Tibial artery (tissue), 4 donors: ENCODE measurements around the gene PARP15.

ENCODE experiments used
- DNase-seq, 2 donors: peaks; one replicate each; pipeline ENCODE4 v3.0.0-alpha.2; 2019
- H3K27ac ChIP-seq, 2 donors: fragments of 200-600 bp; sonication (generic) in 1 of 2; 1 replicate in 1 of 2; 2 replicates in 1 of 2; pipeline ENCODE4 v1.5.1; 2018 to 2019; ENCODE audit warnings: mild to moderate bottlenecking in 1 of 2
- H3K27me3 ChIP-seq, 2 donors: fragments of 200-600 bp; sonication (generic) in 1 of 2; one replicate each; pipeline versions ENCODE4 v1.5.1 to v1.6.0; 2016 to 2019
- H3K36me3 ChIP-seq, 3 donors: fragments of 200-600 bp; sonication (generic) in 2 of 3; one replicate each; pipeline ENCODE4 v1.5.1; 2016 to 2019; ENCODE audit warnings: mild to moderate bottlenecking in 2 of 3
- H3K4me1 ChIP-seq, 4 donors: fragments of 200-600 bp; sonication (generic) in 2 of 4; 1 replicate in 3 of 4; 2 replicates in 1 of 4; pipeline ENCODE4 v1.5.1; 2016 to 2019
- H3K4me3 ChIP-seq, 2 donors: fragments of 200-600 bp; sonication (generic) in 1 of 2; 1 replicate in 1 of 2; 2 replicates in 1 of 2; pipeline ENCODE4 v1.5.1; 2018 to 2019; ENCODE audit warnings: mild to moderate bottlenecking in 2 of 2
- H3K9me3 ChIP-seq, 3 donors: fragments of 200-600 bp; sonication (generic) in 1 of 3; one replicate each; pipeline ENCODE4 v1.5.1; 2016 to 2019
- intact Hi-C: fragments of 100-400 bp; cut with DNase I; formaldehyde crosslinking; loops from one replicate; pipeline ENCODE4 v1.15.0; 2023; ENCODE audit warnings: low total_unique reads
- TF ChIP-seq, protein P1 (sequence below), 2 experiments: fragments of 200-600 bp in 1 of 2; fragments of 450-650 bp in 1 of 2; IDR thresholded peaks; one replicate each; pipeline ENCODE4 v1.5.1; 2017 to 2019; ENCODE audit warnings: antibody characterized with exemption in 2 of 2, mild to moderate bottlenecking in 1 of 2, moderate library complexity in 1 of 2

PARP15 gene

DNA sequence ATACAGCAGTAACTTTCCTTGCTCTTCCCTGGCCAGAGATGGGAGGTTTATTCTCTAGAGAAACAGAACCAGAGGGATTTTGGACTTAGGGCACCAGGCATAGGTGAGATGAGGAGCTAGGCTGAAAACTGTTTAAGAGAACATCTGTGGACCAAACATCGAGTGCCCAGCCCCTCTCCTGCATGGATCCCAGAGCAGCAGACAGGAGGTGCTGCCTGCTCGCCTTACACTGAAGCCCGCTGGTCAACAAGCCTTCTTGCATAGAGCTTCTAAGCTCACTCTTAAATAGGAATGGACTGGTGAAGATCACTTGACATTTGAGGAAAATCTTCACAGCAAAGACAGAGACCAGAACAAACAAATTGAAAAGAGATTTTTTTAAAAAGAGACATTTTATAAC, 41.2 kb downstream of the PARP15 start:
- Histone ChIP-seq H3K36me3 (no peaks in the 10 kb centered on the region), H3K27ac (no peak overlapping the region), H3K27me3 (peaks cover 0 to 3% of the 10 kb centered on the region in 2 donors), H3K4me3 (no peak overlapping the region), H3K4me1 (no peaks in the 10 kb centered on the region), H3K9me3 (no peaks in the 10 kb centered on the region)
- TF ChIP-seq, protein P1, sequence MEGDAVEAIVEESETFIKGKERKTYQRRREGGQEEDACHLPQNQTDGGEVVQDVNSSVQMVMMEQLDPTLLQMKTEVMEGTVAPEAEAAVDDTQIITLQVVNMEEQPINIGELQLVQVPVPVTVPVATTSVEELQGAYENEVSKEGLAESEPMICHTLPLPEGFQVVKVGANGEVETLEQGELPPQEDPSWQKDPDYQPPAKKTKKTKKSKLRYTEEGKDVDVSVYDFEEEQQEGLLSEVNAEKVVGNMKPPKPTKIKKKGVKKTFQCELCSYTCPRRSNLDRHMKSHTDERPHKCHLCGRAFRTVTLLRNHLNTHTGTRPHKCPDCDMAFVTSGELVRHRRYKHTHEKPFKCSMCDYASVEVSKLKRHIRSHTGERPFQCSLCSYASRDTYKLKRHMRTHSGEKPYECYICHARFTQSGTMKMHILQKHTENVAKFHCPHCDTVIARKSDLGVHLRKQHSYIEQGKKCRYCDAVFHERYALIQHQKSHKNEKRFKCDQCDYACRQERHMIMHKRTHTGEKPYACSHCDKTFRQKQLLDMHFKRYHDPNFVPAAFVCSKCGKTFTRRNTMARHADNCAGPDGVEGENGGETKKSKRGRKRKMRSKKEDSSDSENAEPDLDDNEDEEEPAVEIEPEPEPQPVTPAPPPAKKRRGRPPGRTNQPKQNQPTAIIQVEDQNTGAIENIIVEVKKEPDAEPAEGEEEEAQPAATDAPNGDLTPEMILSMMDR (IDR thresholded peaks at IDR 0.05), result no peak
- no peak for DNase-seq
- intact Hi-C loops, result no loop called here

DNA sequence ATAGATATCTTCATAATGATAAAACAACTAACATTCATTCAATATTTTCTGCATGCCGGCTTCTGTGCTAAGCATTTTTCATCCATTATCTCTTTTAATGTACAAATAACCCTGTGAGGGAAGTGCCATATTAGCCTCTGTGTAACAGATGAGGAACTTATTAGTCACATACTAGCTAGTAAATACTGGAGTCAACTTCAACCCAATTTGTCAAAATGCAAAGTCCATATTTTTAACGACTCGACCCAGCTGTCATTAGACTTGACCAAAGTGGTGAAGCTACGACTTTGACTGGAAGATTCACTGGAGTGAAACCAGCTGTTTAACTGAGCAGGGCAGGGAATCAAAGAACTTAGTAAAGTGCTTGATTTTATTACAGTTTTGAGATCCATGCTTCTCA, 41.6 kb downstream of the PARP15 start:
- TF ChIP-seq, protein P1 (IDR thresholded peaks at IDR 0.05), result no peak
- H3K9me3 ChIP-seq, result no peaks in the 10 kb centered on the region
- H3K4me1 ChIP-seq, result no peaks in the 10 kb centered on the region
- DNase-seq, result no peak
- no peak overlapping the region for H3K27ac ChIP-seq
- peaks cover 0 to 3% of the 10 kb centered on the region in 2 donors for H3K27me3 ChIP-seq
- no peaks in the 10 kb centered on the region for H3K36me3 ChIP-seq
- no peak overlapping the region for H3K4me3 ChIP-seq
- intact Hi-C loops, result no loop called here

DNA sequence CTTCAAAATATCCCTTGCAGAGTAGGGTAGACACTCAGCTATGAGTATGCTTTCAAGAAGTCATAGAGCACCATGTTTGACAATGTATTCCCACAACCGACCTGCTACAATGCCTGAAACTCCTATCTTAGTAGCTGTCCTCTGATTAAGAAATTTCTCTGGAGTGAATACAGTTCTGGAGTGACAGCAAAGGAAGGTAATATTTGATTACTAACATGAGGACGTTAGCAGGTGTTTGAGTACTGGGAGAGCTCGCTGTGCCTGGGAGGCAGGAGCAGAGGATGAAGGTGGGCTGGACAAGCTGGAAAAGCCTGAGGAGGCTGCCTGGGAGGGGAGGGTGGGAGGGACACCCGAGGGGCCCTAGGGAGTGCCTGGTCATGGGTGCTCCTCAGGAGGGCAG, 42.9 kb downstream of the PARP15 start:
- Histone ChIP-seq H3K4me3 (no peak overlapping the region), H3K9me3 (no peaks in the 10 kb centered on the region), H3K4me1 (no peaks in the 10 kb centered on the region), H3K36me3 (no peaks in the 10 kb centered on the region), H3K27me3 (peaks cover 0 to 3% of the 10 kb centered on the region in 2 donors), H3K27ac (no peak overlapping the region)
- TF ChIP-seq, protein P1 (IDR thresholded peaks at IDR 0.05), result no peak
- intact Hi-C loops, result no loop called here
- DNase-seq, result no peak

DNA sequence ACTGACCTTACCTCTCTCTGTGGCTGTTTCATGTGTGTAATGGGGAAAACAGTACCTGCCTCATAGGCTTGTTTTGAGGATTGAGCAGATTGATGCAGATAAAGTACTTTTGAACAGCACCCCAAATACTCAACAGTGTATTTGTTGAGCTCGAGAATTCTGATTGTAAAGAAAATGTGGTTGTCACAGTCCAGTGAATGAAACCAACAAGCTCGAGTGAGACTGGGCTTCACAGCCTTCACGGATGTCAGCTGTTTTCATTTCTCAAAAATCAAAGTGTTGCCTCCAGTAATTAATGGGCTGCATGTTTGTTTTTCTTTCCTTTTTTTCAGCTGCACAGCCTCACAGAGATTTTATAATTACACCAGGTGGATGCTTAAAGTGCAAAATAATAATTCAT, 43.7 kb downstream of the PARP15 start:
- no peak overlapping the region for H3K4me3 ChIP-seq
- H3K4me1 ChIP-seq, result no peaks in the 10 kb centered on the region
- intact Hi-C loops, result no loop called here
- H3K9me3 ChIP-seq, result no peaks in the 10 kb centered on the region
- DNase-seq, result no peak
- TF ChIP-seq, protein P1 (IDR thresholded peaks at IDR 0.05), result no peak
- no peaks in the 10 kb centered on the region for H3K36me3 ChIP-seq
- peaks cover 0 to 3% of the 10 kb centered on the region in 2 donors for H3K27me3 ChIP-seq
- H3K27ac ChIP-seq, result no peak overlapping the region

DNA sequence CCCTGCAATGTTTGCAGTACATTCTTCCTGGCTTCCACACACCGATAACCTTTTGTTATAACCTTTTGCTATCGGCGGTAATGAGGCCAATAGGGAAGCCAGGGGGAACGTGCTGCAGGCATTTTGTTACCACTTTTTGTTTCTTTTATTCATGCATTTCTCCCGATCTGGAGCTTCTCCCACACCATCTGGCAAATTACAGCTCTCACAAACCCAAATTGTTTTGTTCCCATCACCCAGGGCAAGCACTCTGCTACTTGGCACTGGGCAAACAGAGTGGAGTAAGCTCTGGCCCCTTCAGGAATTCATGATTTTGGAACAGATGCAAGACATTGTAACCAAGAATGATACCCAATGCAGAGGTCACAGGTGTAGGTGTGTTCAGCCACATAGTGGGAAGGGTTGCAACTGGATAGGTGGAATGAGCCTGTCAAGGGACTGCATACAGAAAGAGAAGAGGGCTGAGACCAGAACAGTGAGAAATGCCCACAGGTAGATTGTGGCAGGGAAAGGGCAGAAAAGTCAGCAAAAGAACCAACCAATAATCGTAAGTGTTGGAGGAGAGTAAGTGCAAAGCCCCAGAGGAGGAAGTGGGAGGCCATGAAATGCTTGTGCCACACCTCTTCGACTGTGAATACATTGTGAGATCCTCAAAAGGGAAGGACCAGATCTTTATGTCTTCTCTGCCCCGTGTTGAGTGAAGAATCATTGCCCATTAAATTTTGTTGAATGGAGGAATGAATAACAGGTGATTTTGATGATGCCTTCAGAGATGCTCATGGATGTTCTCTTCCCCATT, 45.8 kb downstream of the PARP15 start:
- Histone ChIP-seq H3K9me3 (no peaks in the 10 kb centered on the region), H3K4me1 (no peaks in the 10 kb centered on the region), H3K27ac (no peak overlapping the region), H3K36me3 (no peaks in the 10 kb centered on the region), H3K27me3 (peaks cover 0 to 3% of the 10 kb centered on the region in 2 donors), H3K4me3 (no peak overlapping the region)
- intact Hi-C loops, result no loop called here
- no peak for DNase-seq
- TF ChIP-seq, protein P1 (IDR thresholded peaks at IDR 0.05), result no peak
